ENCODE results near the gene PPIL4.

PPIL4 gene

GRCh38 chr6:149545754-149546471 is at the start of gene PPIL4:
PPIL4 (minus strand) TSS chr6:149546043; CDS start chr6:149546005, 38 bp downstream.
- peak; percentile 91 for DNase-seq

GRCh38 chr6:149593408-149593807 is 47.6 kb upstream of the PPIL4 start:
- DNase-seq, result no peak

- no peak for DNase-seq
Observed at GRCh38 chr6:149592983-149593382, 47.1 kb upstream of the PPIL4 start.

DNA sequence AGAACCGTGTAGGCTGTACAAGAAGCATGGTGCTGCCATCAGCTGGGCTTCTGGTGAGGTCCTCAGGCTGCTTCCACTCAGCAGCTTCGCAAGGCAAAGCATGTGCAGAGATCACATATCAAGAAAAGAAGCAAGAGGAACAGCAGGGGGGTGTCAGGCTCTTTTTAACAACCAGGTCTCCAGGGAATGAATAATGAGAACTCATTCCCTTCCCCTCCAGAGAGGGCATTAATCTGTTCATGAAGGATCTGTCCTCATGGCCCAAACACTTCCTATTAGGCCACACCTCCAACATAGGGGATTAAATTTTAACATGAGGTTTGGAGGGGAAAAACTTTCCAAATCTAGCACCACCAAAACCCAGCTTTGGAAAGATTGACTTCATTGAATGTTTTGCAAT is 40.3 kb upstream of the PPIL4 start:
- no peak for DNase-seq

DNA sequence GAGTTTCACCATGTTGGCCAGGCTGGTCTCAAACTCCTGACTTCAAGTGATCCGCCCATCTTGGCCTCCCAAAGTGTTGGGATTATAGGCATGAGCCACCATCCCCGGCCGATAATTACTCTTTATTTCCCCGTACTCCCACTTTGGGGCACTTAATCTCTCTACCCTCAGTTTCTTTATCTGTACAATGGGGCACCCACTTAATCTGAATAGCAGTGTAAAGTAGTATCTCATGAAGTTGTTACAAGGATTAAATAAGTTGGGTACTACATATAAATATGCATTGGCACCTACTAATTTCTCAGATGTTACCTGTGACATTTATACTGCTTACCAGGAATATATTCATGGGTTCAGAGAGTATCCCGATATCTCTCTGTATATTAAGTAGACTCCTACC is 35.5 kb upstream of the PPIL4 start:
- no peak for DNase-seq

- no peak for DNase-seq
Observed at GRCh38 chr6:149580880-149581279, 35.0 kb upstream of the PPIL4 start.

- DNase-seq, result no peak
Observed at GRCh38 chr6:149567945-149568585, 22.2 kb upstream of the PPIL4 start.

- no peak for DNase-seq
Observed at GRCh38 chr6:149567194-149567586, 21.3 kb upstream of the PPIL4 start.

DNA sequence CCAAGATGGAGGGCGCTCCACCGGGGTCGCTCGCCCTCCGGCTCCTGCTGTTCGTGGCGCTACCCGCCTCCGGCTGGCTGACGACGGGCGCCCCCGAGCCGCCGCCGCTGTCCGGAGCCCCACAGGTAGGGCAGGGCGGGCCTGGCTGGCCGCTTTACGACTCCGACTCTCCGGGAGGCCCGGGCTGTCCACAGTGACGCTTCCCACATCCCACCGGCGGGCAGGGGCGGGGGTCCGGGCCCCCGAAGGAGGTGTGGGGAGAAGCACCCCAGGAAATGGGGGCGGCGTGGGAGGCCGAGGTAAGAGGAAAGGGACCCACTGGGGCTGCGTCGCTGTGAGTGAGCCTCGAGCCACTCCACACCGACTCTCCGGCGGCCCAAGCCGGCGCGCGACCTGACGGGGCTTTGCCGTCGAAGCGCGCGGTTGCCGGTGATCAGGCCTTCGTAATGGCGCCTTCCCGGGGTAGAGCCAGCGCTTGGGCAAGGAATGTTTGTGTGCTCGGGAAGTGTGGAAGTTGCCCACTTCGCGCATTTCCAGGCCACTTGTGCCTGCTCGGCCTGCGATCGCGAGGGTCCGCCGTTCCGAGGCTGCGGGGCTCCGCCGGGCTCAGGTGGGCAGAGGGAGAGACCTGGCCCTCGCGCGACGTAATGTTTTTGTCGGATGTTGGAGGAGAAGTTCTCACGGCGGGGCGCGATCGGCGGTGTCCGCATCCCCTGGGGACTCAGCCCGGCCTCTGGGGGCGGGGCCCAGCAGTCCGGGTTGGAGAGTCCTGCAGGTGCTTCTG is 20.8 kb upstream of the PPIL4 start:
- peak; percentile 30 for DNase-seq

GRCh38 chr6:149565527-149566409 is 19.9 kb upstream of the PPIL4 start, which contains the start of gene GINM1:
GINM1 (plus strand) TSS chr6:149566375; CDS start chr6:149566415, 40 bp downstream.
- peak; percentile 91 for DNase-seq

DNA sequence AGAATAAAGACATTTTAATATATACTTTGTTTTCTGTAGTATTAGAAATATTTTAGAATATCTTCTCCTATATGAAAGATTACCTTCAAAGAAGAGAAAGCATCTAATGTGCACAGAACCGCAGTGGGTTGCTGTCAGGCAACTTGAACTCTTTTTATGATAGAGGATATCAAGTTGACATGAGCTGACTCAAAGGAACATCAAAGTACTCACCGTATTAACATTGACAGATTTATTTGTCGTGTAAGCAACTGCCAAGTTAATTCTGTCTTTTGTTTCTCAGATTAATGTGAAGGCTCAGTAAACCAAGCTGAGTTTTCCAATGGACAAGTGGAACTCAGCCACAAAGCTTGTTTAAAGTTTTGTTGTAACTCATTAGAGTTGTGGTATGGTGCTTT is 18.1 kb upstream of the PPIL4 start:
- no peak for DNase-seq

DNA sequence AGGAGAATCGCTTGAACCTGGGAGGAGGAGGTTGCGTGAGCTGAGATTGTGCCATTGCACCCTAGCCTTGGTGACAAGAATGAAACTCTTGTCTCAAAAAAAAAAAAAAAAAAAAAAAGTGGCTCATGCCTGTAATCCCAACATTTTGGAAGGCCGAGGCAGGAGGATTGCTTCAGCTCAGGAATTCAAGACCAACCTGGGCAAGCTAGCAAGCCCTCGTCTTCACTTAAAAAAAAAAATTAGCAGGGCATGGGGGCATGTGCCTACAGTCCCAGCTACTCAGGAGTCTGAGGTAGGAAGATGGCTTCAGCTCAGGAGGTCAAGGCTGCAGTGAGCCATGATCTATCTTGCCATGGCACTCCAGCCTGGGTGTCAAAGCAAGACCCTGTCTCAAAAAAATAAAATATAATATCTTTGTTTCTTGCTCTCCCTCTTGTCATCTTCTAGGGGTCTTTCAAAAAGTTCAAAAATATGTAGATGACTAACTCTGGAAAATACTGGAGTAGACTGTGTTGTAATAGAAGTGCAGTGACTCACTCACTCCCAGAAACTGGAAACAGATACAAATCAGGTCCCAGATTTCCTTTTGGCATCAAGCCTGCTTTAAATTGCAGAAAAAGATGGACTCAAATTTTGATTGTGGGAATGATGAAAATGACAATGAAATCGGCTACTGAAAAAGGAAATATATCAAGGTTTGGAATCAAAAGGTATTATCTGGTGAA is 17.5 kb upstream of the PPIL4 start:
- no peak for DNase-seq

- no peak for DNase-seq
Observed at GRCh38 chr6:149560736-149561135, 14.9 kb upstream of the PPIL4 start.

GRCh38 chr6:149559389-149559788 is 13.5 kb upstream of the PPIL4 start:
- no peak for DNase-seq

DNA sequence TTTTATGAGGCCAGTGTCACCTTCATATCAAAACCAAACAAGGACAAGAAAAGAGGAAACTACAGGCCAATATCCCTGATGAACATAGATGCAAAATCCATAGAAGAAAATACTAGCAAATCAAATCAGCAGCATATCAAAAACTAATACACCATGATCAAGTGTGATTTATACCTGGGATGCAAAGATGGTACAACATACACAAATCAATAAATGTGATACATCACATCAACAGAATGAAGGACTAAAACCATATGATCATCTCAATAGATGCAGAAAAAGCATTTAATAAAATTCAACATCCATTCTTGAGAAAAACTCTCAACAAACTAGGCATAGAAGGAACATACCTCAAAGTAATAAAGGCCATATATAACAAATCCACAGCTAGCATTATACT is 12.2 kb upstream of the PPIL4 start:
- no peak for DNase-seq

- DNase-seq, result no peak
Observed at GRCh38 chr6:149551920-149552319, 6.1 kb upstream of the PPIL4 start.

GRCh38 chr6:149545258-149545753 is 537 bp downstream of the PPIL4 start:
- DNase-seq, result no peak

- no peak for DNase-seq
Observed at GRCh38 chr6:149544646-149545257, 1.1 kb downstream of the PPIL4 start.

GRCh38 chr6:149541139-149541538 is 4.7 kb downstream of the PPIL4 start:
- no peak for DNase-seq

DNA sequence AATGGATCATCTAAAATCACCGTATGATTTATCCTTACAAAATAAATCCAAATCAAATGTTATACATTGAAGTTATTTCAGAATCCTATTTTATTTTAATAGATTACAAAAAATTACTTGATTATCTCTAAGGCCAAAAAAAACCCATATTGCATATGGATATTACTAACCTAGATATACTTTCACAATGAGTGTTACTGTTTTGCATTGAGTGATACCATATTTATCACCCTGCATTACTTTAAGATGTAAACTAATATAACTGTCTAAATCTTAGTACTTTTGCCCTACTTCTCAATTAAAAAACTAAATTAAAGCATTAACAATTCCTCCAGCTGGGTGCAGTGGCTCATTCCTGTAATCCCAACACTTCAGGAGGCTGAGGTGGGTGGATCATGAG is 11.1 kb downstream of the PPIL4 start:
- DNase-seq, result no peak

DNA sequence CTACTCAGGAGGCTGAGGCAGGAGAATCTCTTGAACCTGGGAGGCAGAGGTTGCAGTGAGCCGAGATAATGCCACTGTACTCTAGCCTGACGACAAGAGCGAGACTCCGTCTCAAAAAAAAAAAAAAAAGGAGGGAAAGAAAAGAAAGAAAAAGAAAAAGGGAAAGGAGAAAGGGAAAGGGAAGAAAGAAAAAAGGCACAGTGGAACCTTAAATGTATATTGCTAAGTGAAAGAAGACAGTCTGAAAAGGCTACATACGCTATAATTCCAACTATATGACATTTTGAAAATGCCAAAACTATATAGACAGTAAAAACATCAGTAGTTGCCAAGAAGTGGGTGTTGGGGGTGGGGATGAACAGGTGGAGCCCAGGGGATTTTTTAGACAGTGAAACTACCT is 16.2 kb downstream of the PPIL4 start:
- DNase-seq, result no peak

Data from GDM1 (cell line).